Thoracic aorta (tissue), 2 donors: ENCODE results near the gene ZEB2. TPM values are rescaled to one million over a fixed set of nuclear protein-coding genes. Genes with fewer than 3 reads are reported as not detected.
A peak's percentile ranks its signal among the peaks of the same experiment; 100 is the strongest.
"Not testable (repeated sequence)": the region's sequence is repeated elsewhere in the genome, so short reads cannot be mapped to it uniquely, and the experiment has no call there.

Source experiments
- ATAC-seq: fragments of 150-250 bp; one replicate; pipeline ENCODE4 v1.8.0; 2017; ENCODE audit warnings: low read depth; ENCODE audit not compliant: insufficient number of reproducible peaks, low FRiP score
- DNase-seq: peaks from one replicate; pipeline ENCODE4 v3.0.0-alpha.2; 2020; ENCODE audit warnings: low spot score
- H3K27ac ChIP-seq, 2 donors: fragments of 200-600 bp; sonication (generic); 1 replicate in 1 of 2; 2 replicates in 1 of 2; pipeline ENCODE4 v1.5.1; 2016; ENCODE audit warnings: mild to moderate bottlenecking in 2 of 2, moderate library complexity in 2 of 2
- H3K27me3 ChIP-seq: fragments of 200-600 bp; sonication (generic); replicated peaks from 2 replicates; pipeline ENCODE4 v1.6.0; 2016; ENCODE audit warnings: mild to moderate bottlenecking; ENCODE audit not compliant: insufficient read depth
- H3K36me3 ChIP-seq: fragments of 200-600 bp; sonication (generic); one replicate; pipeline ENCODE4 v1.5.1; 2016
- H3K4me1 ChIP-seq, 2 donors: fragments of 200-600 bp; sonication (generic); 1 replicate in 1 of 2; 2 replicates in 1 of 2; pipeline versions ENCODE4 v1.5.1 to v1.6.0; 2016; ENCODE audit warnings: low read depth in 2 of 2, mild to moderate bottlenecking in 1 of 2; ENCODE audit not compliant: control insufficient read depth in 1 of 2
- H3K4me3 ChIP-seq: fragments of 200-600 bp; sonication (generic); 2 replicates; pipeline ENCODE4 v1.5.1; 2016; ENCODE audit warnings: mild to moderate bottlenecking
- H3K9me3 ChIP-seq: fragments of 200-600 bp; sonication (generic); 2 replicates; pipeline ENCODE4 v1.5.1; 2016
- total RNA-seq, 2 donors: library from RNA; depleted of rRNA; stranded (reverse); fragments of >200 nt; gene quantifications; one replicate each; pipeline versions ENCODE4 v1.1.0 to v1.2.3, GENCODE V29; 2016
- TF ChIP-seq, protein P1 (sequence below): fragments of 200-600 bp; sonication (generic); IDR thresholded peaks from one replicate; pipeline ENCODE4 v1.5.1; 2019; ENCODE audit warnings: antibody characterized with exemption

The ZEB2 gene
- total RNA-seq, 2 donors from 2014 or later = 122 to 190 TPM

- Histone ChIP-seq H3K27ac (no peak overlapping the region), H3K4me1 (peaks cover 6 to 13% of the 10 kb centered on the region in 2 donors), H3K36me3 (no peaks in the 10 kb centered on the region), H3K9me3 (no peaks in the 10 kb centered on the region), H3K4me3 (no peak overlapping the region), H3K27me3 (no peaks in the 10 kb centered on the region)
- ATAC-seq (no peak), DNase-seq (no peak)
- TF ChIP-seq, protein P1, sequence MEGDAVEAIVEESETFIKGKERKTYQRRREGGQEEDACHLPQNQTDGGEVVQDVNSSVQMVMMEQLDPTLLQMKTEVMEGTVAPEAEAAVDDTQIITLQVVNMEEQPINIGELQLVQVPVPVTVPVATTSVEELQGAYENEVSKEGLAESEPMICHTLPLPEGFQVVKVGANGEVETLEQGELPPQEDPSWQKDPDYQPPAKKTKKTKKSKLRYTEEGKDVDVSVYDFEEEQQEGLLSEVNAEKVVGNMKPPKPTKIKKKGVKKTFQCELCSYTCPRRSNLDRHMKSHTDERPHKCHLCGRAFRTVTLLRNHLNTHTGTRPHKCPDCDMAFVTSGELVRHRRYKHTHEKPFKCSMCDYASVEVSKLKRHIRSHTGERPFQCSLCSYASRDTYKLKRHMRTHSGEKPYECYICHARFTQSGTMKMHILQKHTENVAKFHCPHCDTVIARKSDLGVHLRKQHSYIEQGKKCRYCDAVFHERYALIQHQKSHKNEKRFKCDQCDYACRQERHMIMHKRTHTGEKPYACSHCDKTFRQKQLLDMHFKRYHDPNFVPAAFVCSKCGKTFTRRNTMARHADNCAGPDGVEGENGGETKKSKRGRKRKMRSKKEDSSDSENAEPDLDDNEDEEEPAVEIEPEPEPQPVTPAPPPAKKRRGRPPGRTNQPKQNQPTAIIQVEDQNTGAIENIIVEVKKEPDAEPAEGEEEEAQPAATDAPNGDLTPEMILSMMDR = no peak
Measured at GRCh38 chr2:144369416-144369815, 150.5 kb downstream of the ZEB2 start.

GRCh38 chr2:144366825-144367429 is 153.0 kb downstream of the ZEB2 start:
- no peak for DNase-seq
- Histone ChIP-seq H3K36me3 (no peaks in the 10 kb centered on the region), H3K27ac (peak overlapping the region; percentile 19 to 38), H3K9me3 (no peaks in the 10 kb centered on the region), H3K27me3 (no peaks in the 10 kb centered on the region), H3K4me1 (peaks cover 0 to 13% of the 10 kb centered on the region in 2 donors), H3K4me3 (no peak overlapping the region)
- ATAC-seq = no peak
- TF ChIP-seq, protein P1 = no peak

DNA sequence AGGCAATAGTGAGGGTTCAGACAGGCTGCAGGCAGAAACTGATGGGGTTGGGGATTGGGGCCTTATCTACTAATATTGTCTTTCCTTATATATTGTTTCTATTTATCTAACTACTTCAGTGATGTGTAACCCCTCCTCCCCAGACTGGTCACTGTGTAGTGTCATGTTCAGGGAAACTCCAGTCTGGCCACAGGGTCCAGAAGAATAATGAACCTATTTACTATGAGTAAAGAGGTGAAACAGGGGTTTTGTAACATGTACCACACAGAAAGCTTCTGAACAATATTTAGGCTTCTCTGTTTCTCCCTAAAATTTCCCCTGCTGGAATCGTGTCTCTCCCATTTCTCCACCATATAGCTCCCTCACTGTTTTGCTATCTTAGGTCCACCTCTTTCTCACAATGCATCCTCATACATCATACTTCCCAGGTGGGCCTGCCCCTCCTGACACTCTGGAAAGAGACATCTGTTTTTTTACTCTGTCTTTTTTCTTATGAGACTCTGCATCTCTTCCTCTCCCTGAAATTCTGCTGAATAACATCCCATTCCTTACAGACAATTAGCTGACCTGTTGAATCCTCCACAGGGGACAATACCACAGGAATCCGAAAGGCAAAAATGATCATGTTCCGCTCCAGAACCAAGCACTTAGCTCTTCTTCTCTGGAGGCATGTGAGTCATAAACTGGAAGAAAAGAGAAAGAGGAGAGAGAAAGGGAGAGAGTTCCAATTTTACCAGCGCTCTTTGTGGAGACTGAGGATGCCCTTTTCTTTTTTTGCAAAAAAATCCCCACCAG is 154.8 kb downstream of the ZEB2 start:
- Histone ChIP-seq H3K27ac (no peak overlapping the region), H3K4me3 (no peak overlapping the region), H3K36me3 (no peaks in the 10 kb centered on the region), H3K4me1 (peaks cover 0 to 13% of the 10 kb centered on the region in 2 donors), H3K9me3 (no peaks in the 10 kb centered on the region), H3K27me3 (no peaks in the 10 kb centered on the region)
- ATAC-seq = no peak
- DNase-seq = no peak
- TF ChIP-seq, protein P1 = no peak

DNA sequence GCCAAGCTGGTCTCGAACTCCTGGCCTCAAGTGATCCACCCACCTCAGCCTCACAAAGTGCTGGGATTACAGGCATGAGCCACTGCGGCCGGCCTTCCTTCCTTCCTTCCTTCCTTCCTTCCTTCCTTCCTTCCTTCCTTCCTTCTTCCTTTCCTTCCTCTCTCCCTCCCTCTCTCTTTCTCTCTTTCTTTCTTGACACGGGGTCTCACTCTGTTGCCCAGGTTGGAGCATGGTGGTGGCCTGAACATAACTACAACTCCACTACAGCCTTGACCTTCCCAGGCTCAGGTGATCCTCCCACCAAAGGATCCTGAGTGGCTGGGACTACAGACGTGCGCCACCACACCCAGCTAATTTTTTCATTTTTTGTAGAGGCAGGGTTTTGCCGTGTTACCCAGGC is 155.7 kb downstream of the ZEB2 start:
- DNase-seq, H3K9me3 ChIP-seq, H3K4me3 ChIP-seq, H3K27ac ChIP-seq, H3K27me3 ChIP-seq, ATAC-seq, H3K36me3 ChIP-seq: not testable (repeated sequence)
- peaks cover 2 to 16% of the 10 kb centered on the region in 2 donors for H3K4me1 ChIP-seq

DNA sequence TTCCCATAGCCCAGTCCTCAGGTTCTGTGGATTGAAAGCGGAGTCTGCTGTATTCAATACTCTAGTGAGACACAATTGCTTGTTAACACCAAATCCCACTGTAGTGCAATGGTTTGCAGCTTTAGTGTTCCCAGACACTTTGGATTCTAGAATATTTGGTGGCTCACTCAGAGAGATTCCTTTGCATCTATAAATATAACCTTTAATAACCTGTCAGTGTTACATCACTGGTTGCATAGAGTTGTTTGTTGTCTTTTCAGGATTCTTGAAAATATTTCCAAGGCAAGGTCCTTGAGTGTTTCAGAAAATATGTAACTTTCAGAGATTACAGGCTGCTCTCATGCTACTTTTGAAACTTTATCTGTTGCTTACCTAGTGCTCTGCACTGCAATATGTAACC is 157.5 kb downstream of the ZEB2 start:
- H3K36me3 ChIP-seq = no peaks in the 10 kb centered on the region
- ATAC-seq = no peak
- no peak for DNase-seq
- no peak overlapping the region for H3K27ac ChIP-seq
- TF ChIP-seq, protein P1 = no peak
- no peak overlapping the region for H3K4me3 ChIP-seq
- H3K27me3 ChIP-seq = no peaks in the 10 kb centered on the region
- no peaks in the 10 kb centered on the region for H3K9me3 ChIP-seq
- peaks cover 7 to 30% of the 10 kb centered on the region in 2 donors for H3K4me1 ChIP-seq
